Right ventricle myocardium superior (tissue), 1 donor: Measurements from ENCODE around the gene LHX2. TPM values are rescaled to one million over a fixed set of nuclear protein-coding genes. Genes with fewer than 3 reads are reported as not detected.

Source experiments
- ATAC-seq: fragments of 200-7000 bp; cut with Tn5 transposase; one replicate; pipeline ENCODE4 v1.9.1; 2020; ENCODE audit warnings: mild to moderate bottlenecking; ENCODE audit not compliant: poor library complexity
- DNase-seq: peaks from one replicate; pipeline ENCODE4 v3.0.0-alpha.2; 2020
- intact Hi-C: fragments of 100-400 bp; cut with DNase I; formaldehyde crosslinking; loops from one replicate; pipeline ENCODE4 v1.11.2; 2022
- total RNA-seq: library from RNA; stranded (reverse); fragmentation: NEBNext Ultra II Directional; extraction: Animal tissue kit (Norgen Biotek cat#: 25700); gene quantifications from one replicate; pipeline ENCODE4 v1.2.1, GENCODE V29; 2021
- donor health status: DM: no; HTN: yes; CAD: no; lungs with severe emphysema.

Gene LHX2
- total RNA-seq, 1 donor from 2014 or later = not detected

DNA sequence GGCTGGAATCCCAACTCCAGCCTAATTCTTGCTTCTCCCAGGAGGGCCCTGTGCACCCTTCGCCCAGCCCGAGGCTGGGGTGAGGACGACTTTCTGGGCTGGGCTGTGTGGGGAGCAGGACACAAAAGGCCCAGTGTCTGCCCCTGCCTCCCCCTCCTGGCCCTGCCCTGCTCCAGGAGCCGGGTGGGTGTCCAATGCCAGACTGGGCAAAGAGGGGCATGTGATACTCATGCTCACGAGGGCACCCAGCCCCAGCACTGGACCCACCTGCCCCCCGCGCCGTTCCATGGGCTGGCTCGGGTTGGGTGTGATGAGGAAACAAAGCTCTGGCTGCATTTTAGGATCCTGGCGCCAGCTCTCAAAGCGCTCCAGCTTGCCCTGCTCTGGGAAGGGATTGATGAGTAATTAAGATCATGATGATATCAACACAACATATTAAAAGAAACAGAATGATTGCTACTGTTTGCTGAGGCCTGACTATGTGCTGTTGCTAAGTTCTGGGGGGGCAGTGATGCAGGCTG lies 30.7 kb downstream of the LHX2 start:
- ATAC-seq (no peak), DNase-seq (no peak)
- intact Hi-C loops = loop anchor here (5.0 to 10.0 kb wide), 2 partner anchors 500 to 637 kb away; no protein-coding TSS in a partner anchor

DNA sequence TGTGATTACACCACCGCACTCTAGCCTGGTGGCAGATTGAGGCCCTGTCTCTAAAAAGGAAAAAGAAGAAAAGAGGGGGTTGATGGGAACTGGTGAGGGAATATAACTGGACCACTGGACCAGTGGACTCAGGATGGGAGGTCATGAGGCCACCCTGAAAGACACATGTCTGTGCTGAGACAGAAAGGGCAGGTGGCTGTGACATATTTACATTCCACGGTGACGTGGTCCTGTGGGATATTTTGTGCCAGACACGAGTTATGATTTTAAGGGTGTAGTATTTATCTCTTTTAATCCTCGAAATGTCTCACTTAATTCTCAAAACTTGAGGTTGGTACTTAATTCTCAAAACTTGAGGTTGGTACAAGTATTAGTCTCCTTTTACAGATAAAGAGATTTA lies 32.9 kb downstream of the LHX2 start:
- no peak for ATAC-seq
- DNase-seq = no peak
- intact Hi-C loops = loop anchor here (5.0 to 10.0 kb wide), 2 partner anchors 502 to 640 kb away; no protein-coding TSS in a partner anchor

DNA sequence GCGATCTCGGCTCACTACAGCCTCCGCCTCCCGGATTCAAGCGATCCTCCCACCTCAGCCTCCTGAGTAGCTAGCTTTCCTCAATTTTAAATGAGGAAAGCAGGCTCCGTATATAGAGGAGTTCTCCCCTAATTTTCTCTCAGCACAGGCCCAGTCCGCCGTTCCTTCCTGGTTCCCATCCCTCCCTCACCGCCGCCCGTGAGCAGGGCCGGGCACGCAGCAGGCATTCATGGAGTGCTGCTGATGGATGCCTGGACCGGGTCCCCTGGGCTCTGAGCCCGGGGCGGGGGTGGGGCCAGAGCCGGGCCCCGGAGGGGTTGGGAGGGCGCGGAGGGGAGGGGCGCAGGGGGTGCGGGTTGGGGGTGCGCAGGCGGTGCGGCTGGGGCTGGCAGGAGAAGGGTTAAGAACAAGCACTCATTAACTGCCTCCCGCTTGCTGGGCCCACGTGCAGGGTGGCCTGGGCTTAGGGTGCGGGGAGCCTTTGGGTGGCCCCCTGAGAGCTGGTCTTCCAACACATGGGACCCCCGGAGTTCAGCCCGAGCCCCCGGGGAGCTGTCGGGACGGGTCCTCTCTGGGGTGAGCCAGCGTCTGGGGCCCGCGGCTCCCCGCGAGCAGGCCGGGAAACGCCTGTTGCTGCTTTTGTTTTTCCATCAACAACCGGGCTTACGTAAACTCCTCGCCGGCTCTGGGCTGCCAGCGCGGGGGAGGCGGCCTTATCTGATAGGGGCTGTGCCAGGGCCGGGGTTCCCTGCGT lies 33.7 kb downstream of the LHX2 start:
- intact Hi-C loops = loop anchor here (10.0 kb wide), 1 partner anchor 640 kb away; no protein-coding TSS in a partner anchor
- DNase-seq = peak; percentile 79
- ATAC-seq = peak; percentile 83

DNA sequence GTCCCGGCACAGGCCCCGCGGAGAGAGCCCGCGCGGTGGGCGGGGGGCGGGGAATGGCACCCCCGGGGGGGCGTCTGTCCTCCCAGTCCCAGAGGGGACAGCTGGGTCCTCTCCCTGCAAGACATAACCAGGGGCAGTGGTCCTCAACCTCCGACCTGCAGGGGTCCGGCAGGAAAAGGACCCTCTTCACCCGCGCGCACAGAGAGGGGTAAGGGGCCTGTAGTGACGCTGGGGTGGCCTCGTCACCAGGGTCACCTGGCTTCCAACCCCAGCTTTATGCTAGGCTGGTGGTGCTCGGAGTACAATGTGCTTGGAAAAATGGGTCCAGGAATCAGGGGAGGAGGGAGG lies 34.2 kb downstream of the LHX2 start:
- no peak for DNase-seq

DNA sequence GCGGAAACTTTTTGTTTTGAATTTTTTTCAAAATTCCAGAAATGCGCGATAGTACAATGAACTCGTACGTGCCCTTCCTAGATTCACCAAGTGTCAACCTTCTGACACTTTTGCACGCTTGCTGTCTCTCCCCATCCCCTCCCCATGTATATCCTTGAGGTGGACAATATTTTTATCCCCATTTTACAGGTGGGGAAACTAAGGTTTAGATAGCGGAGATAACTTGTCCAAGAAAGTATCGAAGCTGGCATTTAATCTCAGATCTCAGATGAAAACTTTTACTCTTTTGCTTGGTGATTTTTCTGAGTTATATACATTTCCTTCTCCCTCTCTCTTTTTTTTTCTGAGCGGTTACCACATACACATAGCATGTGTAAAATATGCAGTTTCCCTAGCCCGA lies 34.6 kb downstream of the LHX2 start:
- DNase-seq = no peak
- no peak for ATAC-seq
- intact Hi-C loops = loop anchor here (10.0 kb wide), 1 partner anchor 641 kb away; no protein-coding TSS in a partner anchor

More for the DNA sequence above, 34.2 kb downstream of the LHX2 start:
- intact Hi-C loops = loop anchor here (10.0 kb wide), 1 partner anchor 641 kb away; no protein-coding TSS in a partner anchor
- ATAC-seq = peak; percentile 18

DNA sequence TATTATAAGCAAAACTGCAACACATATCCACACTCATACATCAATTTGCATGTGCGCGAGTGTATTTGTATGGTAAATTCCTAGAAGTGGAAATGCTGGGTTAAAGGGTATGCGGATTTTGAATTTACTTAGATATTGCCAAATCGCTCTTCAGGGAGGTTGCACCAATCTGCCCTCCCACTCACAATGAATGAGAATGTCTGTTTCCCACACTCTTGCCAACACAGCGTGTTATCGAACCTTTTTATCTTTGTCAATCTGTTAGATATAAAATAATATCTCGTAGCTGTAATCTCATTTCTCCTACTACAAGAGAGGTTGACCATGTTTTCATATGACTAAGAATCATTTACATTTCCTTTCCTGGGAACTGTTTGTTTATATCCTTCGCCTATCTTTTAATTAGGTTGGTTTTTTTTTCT lies 35.7 kb downstream of the LHX2 start:
- DNase-seq (no peak), ATAC-seq (no peak)
- intact Hi-C loops = loop anchor here (10.0 kb wide), 1 partner anchor 642 kb away; no protein-coding TSS in a partner anchor

DNA sequence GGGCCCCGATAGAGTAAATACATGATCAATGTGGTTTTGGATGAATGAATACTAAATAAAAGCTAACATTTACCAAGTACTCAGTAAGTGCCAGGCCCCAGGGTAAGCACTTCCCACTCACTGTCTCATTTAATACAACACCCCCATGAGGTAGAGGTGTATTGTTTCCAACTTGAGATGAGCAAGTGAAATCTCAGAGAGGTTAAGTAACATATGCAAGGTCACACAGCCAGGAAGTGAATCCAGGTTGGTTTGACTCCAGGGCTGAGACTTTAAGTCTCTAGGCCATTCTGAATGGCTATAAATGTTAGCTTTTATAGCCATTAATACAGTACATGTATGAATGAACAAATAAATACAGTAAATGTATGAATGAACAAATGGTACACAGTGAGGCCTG lies 39.4 kb downstream of the LHX2 start:
- no peak for ATAC-seq

DNA sequence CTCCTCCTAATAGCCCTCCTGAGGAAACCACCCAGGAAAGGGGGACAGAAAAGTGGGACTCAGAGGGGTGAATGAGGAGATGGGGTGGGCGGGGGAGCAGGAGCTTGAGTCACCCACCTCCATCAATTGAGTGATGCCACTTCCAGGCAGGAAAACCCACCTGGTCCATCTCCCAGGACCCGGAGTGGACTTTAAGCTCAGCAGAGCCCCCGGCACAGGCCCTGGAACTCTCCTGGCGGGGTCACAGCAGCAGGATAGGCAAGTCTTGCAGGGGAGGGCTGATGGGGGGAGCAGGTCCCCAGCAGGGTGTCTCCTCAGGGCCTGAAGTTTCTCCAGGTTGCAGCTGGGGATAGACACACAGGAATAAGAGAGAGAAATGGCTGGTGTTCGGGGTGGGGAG lies 40.8 kb downstream of the LHX2 start:
- ATAC-seq (no peak), DNase-seq (no peak)
- intact Hi-C loops = no loop called here

More for the DNA sequence above, 39.4 kb downstream of the LHX2 start:
- no peak for DNase-seq
- intact Hi-C loops = no loop called here

DNA sequence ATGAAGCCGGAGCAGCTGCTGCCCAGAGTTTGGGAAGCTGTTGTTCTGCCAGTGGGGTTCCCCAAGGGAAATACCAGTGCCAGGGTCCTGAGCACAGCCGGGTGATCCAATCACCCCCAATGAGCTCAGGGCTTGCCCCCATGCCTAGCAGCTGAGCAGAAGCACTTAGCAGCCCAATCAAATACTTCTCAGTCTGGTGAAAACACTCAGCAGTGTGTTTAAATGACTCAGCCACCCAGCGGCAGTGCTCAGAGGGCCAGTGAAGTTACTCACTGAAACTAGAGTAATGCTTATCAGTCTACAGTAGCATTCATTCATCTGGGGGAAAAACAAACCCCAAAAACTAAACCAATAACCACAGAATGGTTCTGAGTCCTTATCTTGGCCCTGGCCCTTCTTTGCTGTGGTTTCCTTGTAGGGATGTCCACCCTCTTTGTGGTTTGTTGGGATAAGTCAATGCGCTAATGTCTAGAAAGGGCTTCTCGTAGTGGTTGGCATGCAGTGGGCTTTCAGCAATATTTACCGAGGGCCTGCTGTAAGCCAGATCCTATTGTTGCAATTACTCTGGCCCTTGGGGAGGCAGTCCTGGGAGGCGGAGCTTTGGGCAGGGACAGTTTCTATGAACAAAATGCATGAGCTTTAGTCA lies 43.1 kb downstream of the LHX2 start:
- ATAC-seq = no peak
- no peak for DNase-seq
- intact Hi-C loops = no loop called here

DNA sequence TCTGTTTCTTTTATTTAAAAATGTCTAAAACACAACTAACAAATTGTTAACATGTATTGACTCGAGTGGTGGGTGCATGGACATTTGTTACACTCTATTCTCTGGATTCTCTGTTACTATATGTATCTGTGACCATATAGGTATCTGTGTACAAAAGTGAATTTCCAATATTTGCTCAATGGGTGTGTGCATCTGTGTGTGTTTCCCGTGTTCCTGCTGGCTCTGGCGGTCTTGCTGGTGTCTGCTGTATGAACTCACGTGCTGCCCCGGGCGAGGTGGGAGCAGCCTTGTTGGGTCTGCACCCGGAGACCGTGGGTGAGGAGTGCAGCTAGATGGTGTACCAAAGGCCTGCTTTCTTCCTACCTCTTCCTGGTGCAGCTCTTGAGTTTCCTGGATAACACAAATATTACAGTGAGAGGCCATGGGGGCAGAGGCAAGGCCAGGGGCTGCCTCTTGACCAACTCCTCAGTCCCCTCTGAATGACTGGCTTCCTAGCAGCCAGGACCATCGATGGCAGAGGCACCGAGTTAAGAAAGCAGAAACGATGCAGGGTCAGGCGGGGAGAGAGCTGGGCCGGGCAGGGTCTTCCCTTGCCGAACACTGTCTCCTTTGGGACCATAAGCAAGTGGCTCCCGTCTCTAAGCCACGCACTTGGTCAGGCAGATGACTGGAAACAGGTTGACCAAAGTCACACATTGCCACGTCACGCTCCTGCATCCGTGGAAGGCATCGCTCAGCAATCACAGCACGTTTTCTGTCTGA lies 49.5 kb downstream of the LHX2 start:
- intact Hi-C loops = no loop called here
- no peak for DNase-seq
- no peak for ATAC-seq

DNA sequence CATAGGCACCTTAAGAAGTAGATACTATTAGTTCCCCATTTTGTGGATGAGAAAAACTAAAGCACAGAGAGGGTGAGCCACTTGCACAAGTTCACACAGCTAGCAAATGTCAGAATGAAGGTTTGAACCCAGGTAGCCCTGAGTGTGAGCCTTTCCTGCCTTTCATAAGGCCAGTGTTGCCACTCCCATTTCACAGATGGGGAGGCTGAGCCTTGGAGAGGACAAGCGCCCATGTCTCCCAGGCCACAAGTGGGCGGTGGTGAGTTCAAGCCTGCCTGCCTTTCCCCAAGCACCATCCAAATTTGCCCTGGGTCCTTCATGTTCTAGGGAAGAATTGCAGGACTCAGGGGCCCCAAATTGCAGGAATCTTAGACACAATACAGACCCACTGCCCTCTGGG lies 50.6 kb downstream of the LHX2 start:
- DNase-seq (no peak), ATAC-seq (no peak)
- intact Hi-C loops = no loop called here

DNA sequence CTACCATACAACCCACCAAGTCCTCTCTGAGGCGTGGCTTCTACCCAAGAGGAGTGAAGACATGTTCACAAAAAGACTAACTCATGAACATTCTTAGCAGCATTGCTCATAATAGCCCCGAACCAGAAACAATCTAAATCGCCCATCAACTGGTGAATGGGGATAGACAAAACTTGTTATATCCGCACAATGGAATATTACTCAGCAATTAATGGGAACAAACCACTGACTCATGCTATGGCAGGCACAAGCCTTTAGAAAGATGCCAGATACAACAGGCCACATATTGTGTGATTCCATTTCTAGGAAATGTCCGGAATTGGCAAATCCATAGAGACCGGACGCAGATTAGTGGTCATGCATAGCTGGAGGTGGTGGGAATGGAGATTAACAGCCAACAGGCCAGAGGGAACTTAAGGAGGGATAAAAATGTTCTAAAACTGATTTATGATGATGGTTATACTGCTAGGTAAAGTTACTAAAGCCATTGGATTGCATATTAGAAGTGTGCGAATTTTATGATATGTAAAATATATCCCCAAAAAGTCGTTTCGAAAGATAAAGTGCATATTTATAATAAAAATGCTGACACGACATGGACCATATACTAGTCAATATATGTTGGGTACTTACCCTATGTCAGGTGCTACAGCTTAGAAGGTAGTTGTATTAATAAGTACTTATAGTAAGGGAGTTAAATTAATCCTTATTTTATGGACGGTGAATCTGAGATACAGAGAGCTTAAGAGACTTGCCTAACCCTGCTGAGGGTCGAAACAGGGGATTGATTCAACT lies 55.4 kb downstream of the LHX2 start:
- ATAC-seq (no peak), DNase-seq (no peak)
- intact Hi-C loops = no loop called here

DNA sequence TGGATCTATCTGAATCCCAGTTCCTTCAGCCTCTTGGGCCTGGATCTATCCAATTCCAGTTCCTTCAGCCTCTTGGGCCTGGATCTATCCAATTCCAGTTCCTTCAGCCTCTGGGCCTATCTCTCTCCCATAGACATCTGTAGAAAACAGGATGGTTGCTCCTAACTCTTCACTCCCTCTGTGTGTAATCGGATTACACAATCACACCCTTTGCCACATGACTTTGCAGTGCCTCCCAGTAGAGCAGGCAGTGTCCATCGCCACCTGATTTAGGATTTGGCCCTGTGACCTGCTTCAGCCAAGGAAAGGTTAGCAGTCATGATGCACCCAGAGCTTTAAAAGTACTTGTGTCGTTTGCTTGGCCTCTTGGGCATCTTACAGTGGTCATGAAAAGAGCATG lies 56.7 kb downstream of the LHX2 start:
- DNase-seq = no peak
- intact Hi-C loops = no loop called here
- ATAC-seq = no peak

DNA sequence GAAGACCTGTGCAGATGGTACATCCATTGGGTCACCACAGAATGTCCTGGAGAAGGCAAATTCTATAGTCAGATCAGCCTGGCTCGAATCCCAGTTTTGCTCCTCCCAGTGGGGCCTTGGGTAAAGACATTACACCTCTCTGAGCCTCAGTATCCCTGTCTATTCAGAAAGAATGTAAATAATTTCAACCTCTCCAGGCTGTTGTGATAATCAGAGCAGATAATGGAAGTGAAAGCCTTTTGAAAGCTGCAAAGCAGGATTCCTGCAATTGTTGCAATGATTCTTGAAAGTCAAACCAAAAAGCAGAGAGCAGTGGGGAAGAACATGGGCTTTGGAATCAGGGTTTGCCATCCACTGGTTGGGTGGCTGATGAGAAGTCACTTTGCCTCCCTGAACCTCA lies 63.2 kb downstream of the LHX2 start:
- DNase-seq (no peak), ATAC-seq (no peak)
- intact Hi-C loops = no loop called here

DNA sequence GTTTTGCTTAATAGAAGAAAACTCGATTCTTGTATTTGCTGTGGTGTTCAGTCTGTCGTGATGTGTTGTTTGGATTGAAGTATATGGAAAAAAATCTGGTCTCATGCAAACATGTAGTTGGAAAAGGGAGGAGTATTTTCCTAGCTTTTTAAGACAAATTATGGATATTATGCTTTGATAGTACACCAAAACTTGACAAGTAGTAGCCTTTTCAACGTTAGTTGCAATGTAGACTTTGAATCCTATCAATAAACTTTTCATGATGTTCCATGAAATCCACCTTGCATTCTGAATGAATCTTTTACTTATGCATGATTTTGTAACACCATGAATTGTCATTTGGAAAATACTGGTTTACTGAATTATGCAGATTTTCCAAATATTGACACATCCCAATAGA lies 64.2 kb downstream of the LHX2 start:
- intact Hi-C loops = no loop called here
- ATAC-seq (no peak), DNase-seq (no peak)

DNA sequence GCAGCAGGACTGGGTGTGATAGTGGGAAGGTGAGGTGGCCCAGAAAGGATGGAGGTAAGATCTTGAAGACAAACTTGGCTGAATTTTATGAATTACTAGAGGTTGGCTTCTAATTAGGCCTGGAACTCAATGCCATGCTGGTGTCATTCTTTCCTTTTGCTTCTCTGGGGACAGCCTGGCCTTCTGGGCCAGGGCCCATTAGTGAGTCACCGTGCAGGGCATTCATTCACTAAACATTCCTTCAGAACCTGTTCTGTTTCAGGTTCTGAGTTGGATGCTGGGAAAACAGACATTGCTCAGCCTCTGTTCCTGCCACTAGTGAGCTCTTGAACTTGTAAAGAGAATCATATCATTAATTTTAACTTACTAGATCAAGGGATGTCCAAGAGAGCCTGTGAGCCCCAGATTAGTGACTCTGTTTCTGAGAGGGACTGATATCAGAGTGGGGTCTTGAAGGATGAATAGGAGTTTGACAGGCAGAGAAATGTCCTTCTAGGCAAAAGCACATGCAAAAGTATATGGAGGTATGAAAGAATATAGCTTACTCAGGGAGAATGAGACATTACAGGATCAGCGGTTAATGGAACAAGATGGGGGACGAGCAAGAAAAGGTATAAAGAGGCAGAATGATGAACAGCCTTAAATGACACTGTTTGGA lies 66.5 kb downstream of the LHX2 start:
- no peak for ATAC-seq
- intact Hi-C loops = no loop called here
- no peak for DNase-seq

DNA sequence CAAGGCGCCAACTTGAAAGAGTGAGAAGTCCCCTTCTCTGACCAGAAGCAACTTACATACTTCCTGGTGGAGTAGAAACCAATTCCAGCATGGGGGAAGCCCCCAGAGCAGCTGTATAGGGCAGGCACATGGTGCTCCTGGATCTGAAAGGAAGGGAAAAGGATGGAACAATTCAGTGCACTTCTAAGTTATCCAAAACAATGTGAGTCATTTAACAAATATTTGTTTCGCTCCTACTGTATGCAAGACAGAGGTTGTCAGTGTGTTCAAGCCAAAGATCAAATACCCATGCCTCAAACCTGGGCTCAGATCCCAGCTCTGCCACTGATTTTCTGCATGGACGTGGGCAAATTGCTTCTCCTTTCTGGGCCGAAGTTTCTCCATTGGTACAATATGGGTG lies 67.1 kb downstream of the LHX2 start:
- intact Hi-C loops = no loop called here
- ATAC-seq (no peak), DNase-seq (no peak)
